Right atrium auricular region (tissue), 2 donors: ENCODE results near the gene CAMK1D. TPM values are rescaled to one million over a fixed set of nuclear protein-coding genes. Genes with fewer than 3 reads are reported as not detected.

Experiments used
- DNase-seq: peaks from one replicate; pipeline ENCODE4 v3.0.0-alpha.2; 2019; ENCODE audit warnings: low spot score
- H3K27ac ChIP-seq, 2 donors: fragments of 200-600 bp; sonication (generic); 1 replicate in 1 of 2; 2 replicates in 1 of 2; pipeline ENCODE4 v1.5.1; 2016 to 2019
- H3K27me3 ChIP-seq, 2 donors: fragments of 200-600 bp; sonication (generic); one replicate each; pipeline versions ENCODE4 v1.5.1 to v1.6.0; 2017 to 2019
- H3K36me3 ChIP-seq: fragments of 200-600 bp; sonication (generic); one replicate; pipeline ENCODE4 v1.5.1; 2016
- H3K4me1 ChIP-seq, 2 donors: fragments of 200-600 bp; sonication (generic); one replicate each; pipeline versions ENCODE4 v1.5.1 to v1.6.0; 2017 to 2019
- H3K4me3 ChIP-seq, 2 donors: fragments of 200-600 bp; sonication (generic); 1 replicate in 1 of 2; 2 replicates in 1 of 2; pipeline ENCODE4 v1.5.1; 2017 to 2019; ENCODE audit warnings: mild to moderate bottlenecking in 1 of 2, moderate library complexity in 1 of 2
- H3K9me3 ChIP-seq, 2 donors: fragments of 200-600 bp; sonication (generic); one replicate each; pipeline ENCODE4 v1.5.1; 2019
- total RNA-seq, 2 donors: library from RNA; depleted of rRNA; stranded (reverse); fragments of >200 nt; gene quantifications; one replicate each; pipeline ENCODE4 v1.1.0, GENCODE V29; 2016
- TF ChIP-seq, protein P1 (sequence below), 2 donors: fragments of 200-600 bp; sonication (generic); IDR thresholded peaks; one replicate each; pipeline ENCODE4 v1.5.1; 2019; ENCODE audit warnings: antibody characterized with exemption in 2 of 2

CAMK1D gene
- total RNA-seq, 2 donors from 2014 or later: 24.5 to 27.2 TPM

DNA sequence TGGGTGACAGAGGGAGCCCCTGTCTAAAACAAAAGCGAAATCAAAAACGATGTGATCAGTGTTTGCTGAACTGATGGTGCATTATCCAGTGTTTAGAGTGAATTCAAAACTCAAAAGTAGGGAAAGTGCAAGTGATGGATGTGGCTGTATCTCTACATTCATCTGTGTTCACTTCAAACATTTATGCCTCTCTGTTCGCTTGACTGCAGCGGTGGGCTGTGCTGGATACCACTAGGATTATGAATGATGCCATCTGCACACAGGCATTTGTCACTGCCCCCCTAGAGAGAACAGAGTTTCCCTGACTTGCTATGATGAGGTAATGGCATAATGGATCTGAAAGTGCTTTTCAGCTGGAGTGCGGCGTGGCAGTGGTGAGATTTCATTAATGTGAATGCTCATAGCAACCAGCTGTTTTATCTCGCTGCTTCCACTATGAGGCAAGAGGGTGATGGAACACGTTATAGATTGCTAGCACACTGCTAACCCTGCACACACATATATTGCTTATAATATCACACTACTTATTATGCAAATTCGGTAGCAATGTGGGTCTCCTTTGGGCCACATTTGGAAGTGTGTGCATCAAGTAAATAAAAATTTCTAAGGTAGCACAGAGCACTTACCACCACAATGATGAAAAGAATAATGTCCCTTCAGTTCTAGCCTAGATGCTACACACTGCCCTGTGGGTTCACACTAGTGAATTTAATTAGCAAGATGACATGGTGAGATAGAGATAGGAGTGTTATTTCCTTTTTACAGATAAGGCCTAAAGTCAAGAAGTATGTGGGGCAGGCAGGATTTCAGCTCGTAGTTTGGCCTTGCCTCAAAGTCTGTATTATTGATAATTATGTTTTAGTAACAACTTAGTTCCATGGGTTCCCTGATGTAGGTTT is 164.7 kb downstream of the CAMK1D start:
- peaks cover 0 to 3% of the 10 kb centered on the region in 2 donors for H3K9me3 ChIP-seq
- no peaks in the 10 kb centered on the region for H3K36me3 ChIP-seq
- TF ChIP-seq, protein P1, sequence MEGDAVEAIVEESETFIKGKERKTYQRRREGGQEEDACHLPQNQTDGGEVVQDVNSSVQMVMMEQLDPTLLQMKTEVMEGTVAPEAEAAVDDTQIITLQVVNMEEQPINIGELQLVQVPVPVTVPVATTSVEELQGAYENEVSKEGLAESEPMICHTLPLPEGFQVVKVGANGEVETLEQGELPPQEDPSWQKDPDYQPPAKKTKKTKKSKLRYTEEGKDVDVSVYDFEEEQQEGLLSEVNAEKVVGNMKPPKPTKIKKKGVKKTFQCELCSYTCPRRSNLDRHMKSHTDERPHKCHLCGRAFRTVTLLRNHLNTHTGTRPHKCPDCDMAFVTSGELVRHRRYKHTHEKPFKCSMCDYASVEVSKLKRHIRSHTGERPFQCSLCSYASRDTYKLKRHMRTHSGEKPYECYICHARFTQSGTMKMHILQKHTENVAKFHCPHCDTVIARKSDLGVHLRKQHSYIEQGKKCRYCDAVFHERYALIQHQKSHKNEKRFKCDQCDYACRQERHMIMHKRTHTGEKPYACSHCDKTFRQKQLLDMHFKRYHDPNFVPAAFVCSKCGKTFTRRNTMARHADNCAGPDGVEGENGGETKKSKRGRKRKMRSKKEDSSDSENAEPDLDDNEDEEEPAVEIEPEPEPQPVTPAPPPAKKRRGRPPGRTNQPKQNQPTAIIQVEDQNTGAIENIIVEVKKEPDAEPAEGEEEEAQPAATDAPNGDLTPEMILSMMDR (IDR thresholded peaks at IDR 0.05): no peak
- peaks cover 0 to 6% of the 10 kb centered on the region in 2 donors for H3K4me1 ChIP-seq
- no peak overlapping the region for H3K4me3 ChIP-seq
- H3K27me3 ChIP-seq: no peaks in the 10 kb centered on the region
- DNase-seq: peak; percentile 57
- H3K27ac ChIP-seq: no peak overlapping the region

DNA sequence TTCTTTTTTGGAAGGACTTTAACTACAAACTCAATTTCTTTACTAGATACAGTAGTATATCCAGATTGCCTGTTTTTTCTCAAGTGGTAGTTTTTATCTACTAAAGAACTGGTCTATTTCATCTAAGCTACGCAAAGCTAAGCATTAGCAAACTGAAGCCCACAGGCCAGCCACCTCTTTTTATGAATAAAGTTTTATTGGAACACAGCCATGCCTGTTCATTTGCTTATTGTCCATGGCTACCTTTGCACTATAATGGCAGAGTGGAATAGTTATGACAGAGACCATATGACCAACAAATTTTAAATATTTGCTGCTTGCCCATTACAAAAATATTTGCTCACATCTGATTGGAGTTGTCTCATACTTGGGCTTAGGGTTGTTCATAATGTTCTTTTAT is 168.7 kb downstream of the CAMK1D start:
- DNase-seq: no peak
- H3K36me3 ChIP-seq: no peaks in the 10 kb centered on the region
- no peaks in the 10 kb centered on the region for H3K27me3 ChIP-seq
- TF ChIP-seq, protein P1 (IDR thresholded peaks at IDR 0.05): no peak
- peaks cover 0 to 13% of the 10 kb centered on the region in 2 donors for H3K9me3 ChIP-seq
- peaks cover 0 to 6% of the 10 kb centered on the region in 2 donors for H3K4me1 ChIP-seq
- H3K4me3 ChIP-seq: no peak overlapping the region
- H3K27ac ChIP-seq: no peak overlapping the region

DNA sequence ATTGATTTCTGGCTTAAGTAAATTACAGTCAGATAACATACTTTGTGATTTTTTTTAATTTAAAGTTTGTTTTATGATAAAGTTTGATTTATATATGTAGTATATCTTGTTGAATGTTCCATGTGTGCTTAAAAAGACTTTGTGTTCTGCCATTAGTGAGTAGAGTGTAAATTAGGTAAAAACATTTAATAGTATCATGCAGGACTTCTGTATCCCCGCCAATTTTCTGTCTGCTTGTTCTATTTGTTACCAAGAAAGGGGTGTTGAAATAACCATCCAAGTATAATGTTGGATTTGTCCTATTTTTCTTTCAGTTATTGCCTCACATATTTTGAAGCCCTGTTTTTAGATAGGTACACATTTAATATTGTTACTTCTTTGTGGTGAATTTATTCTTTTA is 172.1 kb downstream of the CAMK1D start:
- DNase-seq: no peak
- peaks cover 0 to 13% of the 10 kb centered on the region in 2 donors for H3K9me3 ChIP-seq
- no peaks in the 10 kb centered on the region for H3K4me1 ChIP-seq
- no peak overlapping the region for H3K4me3 ChIP-seq
- no peaks in the 10 kb centered on the region for H3K36me3 ChIP-seq
- H3K27me3 ChIP-seq: no peaks in the 10 kb centered on the region
- H3K27ac ChIP-seq: no peak overlapping the region
- TF ChIP-seq, protein P1 (IDR thresholded peaks at IDR 0.05): no peak

DNA sequence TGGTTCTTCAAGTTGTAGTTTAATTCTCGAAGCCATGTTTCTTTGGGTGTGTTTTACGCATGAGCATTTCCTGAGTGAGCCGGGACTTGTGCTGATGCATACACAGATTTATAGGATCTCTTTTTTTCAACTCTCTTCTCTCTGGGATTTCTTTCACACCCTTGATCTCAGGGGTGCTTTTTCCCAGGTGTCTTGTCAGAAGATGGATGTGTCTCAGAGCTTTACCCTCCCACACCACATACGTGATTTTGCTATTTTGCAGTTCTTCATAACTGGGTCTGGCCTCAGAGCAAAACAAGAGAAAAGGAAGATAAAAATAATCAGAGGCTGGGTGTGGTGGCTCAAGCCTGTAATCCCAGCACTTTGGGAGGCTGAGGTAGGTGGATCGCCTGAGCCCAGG is 177.0 kb downstream of the CAMK1D start:
- H3K4me3 ChIP-seq: no peak overlapping the region
- DNase-seq: no peak
- TF ChIP-seq, protein P1 (IDR thresholded peaks at IDR 0.05): no peak
- peaks cover 0 to 24% of the 10 kb centered on the region in 2 donors for H3K4me1 ChIP-seq
- peaks cover 0 to 6% of the 10 kb centered on the region in 2 donors for H3K9me3 ChIP-seq
- H3K27me3 ChIP-seq: no peaks in the 10 kb centered on the region
- H3K27ac ChIP-seq: no peak overlapping the region
- H3K36me3 ChIP-seq: no peaks in the 10 kb centered on the region

DNA sequence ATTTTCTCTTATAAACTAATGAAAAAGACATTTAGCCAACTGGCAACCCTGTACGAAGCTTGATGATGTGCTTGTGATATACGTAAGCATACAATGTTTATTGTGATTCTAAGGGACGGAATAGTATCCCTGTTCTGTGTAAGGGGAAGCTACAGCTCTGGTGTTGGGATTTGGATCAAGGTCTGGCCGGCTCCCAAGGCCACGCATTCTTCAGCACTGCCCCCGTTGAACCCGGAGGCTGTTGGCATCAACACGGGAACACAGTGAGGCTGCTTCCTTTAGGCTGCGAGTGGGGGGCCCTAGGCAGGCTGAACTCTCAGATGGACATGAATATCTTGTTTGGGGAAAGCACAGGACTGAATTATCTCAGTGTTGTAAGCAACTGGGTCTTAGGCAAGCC is 180.6 kb downstream of the CAMK1D start:
- H3K4me1 ChIP-seq: peaks cover 0 to 31% of the 10 kb centered on the region in 2 donors
- no peaks in the 10 kb centered on the region for H3K36me3 ChIP-seq
- TF ChIP-seq, protein P1 (IDR thresholded peaks at IDR 0.05): no peak
- no peaks in the 10 kb centered on the region for H3K9me3 ChIP-seq
- H3K27me3 ChIP-seq: no peaks in the 10 kb centered on the region
- H3K27ac ChIP-seq: no peak overlapping the region
- DNase-seq: peak; percentile 48
- no peak overlapping the region for H3K4me3 ChIP-seq
